Common myeloid progenitor, CD34-positive (primary cell): ENCODE measurements around the gene FBLN5.

Experiments
- CTCF ChIA-PET: fragments of 350-600 bp; sonication (Branson Sonifier 250); formaldehyde crosslinking; loops from one replicate; lab custom pipeline; 2021; ENCODE audit warnings: antibody characterized with exemption; lab: Charles Lee
- POLR2A ChIA-PET: fragments of 350-600 bp; sonication (Branson Sonifier 250); formaldehyde crosslinking; loops from one replicate; lab custom pipeline; 2021; ENCODE audit warnings: antibody characterized with exemption; lab: Charles Lee
- DNase-seq, 3 donors: peaks; one replicate each; pipeline versions ENCODE4 v3.0.0 to v3.0.0-alpha.2; 2013
- H3K27ac ChIP-seq, 2 experiments: 1 replicate in 1 of 2; 2 replicates in 1 of 2; pipeline ENCODE4 v1.7.0; 2013; ENCODE audit warnings: inconsistent platforms in 2 of 2, low read length in 2 of 2, mild to moderate bottlenecking in 2 of 2, low read depth in 1 of 2, moderate library complexity in 1 of 2; ENCODE audit not compliant: severe bottlenecking in 2 of 2, insufficient read depth in 1 of 2, poor library complexity in 1 of 2
- H3K27me3 ChIP-seq, 5 experiments: replicated peaks in 2 of 5; 1 replicate in 3 of 5; 2 replicates in 2 of 5; pipeline versions ENCODE4 v1.6.1 to v1.7.0; 2013; ENCODE audit warnings: low read length in 4 of 5, mild to moderate bottlenecking in 2 of 5, moderate library complexity in 2 of 5, inconsistent platforms in 1 of 5; ENCODE audit not compliant: insufficient read depth in 5 of 5, control insufficient read depth in 4 of 5
- H3K36me3 ChIP-seq, 4 experiments: 1 replicate in 2 of 4; 2 replicates in 2 of 4; pipeline versions ENCODE4 v1.6.1 to v1.7.0; 2013; ENCODE audit warnings: low read length in 3 of 4, control low read depth in 1 of 4, mild to moderate bottlenecking in 1 of 4; ENCODE audit not compliant: control insufficient read depth in 4 of 4, insufficient read depth in 4 of 4
- H3K4me1 ChIP-seq, 4 experiments: 1 replicate in 3 of 4; 2 replicates in 1 of 4; pipeline versions ENCODE4 v1.6.1 to v1.7.1; 2013; ENCODE audit warnings: low read length in 3 of 4, mild to moderate bottlenecking in 3 of 4, control low read depth in 1 of 4, inconsistent platforms in 1 of 4, moderate library complexity in 1 of 4; ENCODE audit not compliant: control insufficient read depth in 4 of 4, insufficient read depth in 4 of 4; ENCODE audit errors: control extremely low read depth in 1 of 4
- H3K4me3 ChIP-seq, 7 experiments: 1 replicate in 4 of 7; 2 replicates in 3 of 7; pipeline versions ENCODE4 v1.5.1 to v1.7.0; 2013; ENCODE audit warnings: mild to moderate bottlenecking in 7 of 7, low read length in 6 of 7, moderate library complexity in 6 of 7, inconsistent platforms in 2 of 7, low read depth in 2 of 7, control low read depth in 1 of 7; ENCODE audit not compliant: insufficient read depth in 4 of 7, control insufficient read depth in 1 of 7; ENCODE audit errors: extremely low read depth in 1 of 7
- H3K9me3 ChIP-seq, 5 experiments: 1 replicate in 4 of 5; 2 replicates in 1 of 5; pipeline versions ENCODE4 v1.6.1 to v1.7.1; 2013; ENCODE audit warnings: low read length in 4 of 5, mild to moderate bottlenecking in 2 of 5, inconsistent platforms in 1 of 5, low read depth in 1 of 5, moderate library complexity in 1 of 5; ENCODE audit not compliant: control insufficient read depth in 4 of 5, insufficient read depth in 2 of 5; ENCODE audit errors: control extremely low read depth in 1 of 5
- WGBS: methylation state at CpG from one replicate; pipeline ENCODE4 v1.1.5; 2013; ENCODE audit not compliant: insufficient coverage; 5-methylcytosine and 5-hydroxymethylcytosine counted together

Gene FBLN5

GRCh38 chr14:91879196-91879595 is 68.3 kb downstream of the FBLN5 start:
- ChIA-PET CTCF (interaction anchor here (0.6 to 0.8 kb wide), 2 partner anchors 12 to 118 kb away, joined by 3 read pairs; no protein-coding TSS in a partner anchor), POLR2A (no interaction called here)
- Histone ChIP-seq H3K36me3 (no peaks in the 10 kb centered on the region), H3K27ac (no peak overlapping the region), H3K4me1 (peaks cover 0 to 16% (median 14%) of the 10 kb centered on the region in 4 experiments), H3K4me3 (no peak overlapping the region), H3K9me3 (no peaks in the 10 kb centered on the region), H3K27me3 (no peaks in the 10 kb centered on the region)
- WGBS, result 88% methylated on average over 6 of the region's 6 CpGs
- DNase-seq, result no peak

DNA sequence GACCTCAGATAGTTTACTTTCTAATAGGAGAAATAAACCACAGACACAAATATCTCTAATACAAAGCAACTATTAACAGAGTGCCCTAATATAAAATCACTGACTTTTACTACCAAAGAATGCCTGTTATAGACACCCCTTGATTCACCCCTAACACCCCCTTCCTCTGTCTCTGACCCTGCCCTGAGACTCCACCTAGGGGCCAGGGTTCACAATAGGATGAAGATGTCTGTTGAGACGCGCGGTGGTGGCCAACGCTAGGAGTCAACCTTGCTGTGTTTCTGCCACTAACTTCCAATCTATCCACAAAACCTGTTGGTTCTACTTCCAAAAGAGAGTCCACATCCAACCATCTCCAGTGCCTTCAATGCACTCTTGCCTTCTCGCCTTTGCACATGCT is 69.2 kb downstream of the FBLN5 start:
- Histone ChIP-seq H3K27me3 (no peaks in the 10 kb centered on the region), H3K4me1 (peaks cover 3 to 25% (median 23%) of the 10 kb centered on the region in 4 experiments), H3K9me3 (no peaks in the 10 kb centered on the region), H3K36me3 (no peaks in the 10 kb centered on the region), H3K4me3 (no peak overlapping the region), H3K27ac (no peak overlapping the region)
- ChIA-PET POLR2A (no interaction called here), CTCF (no interaction called here)
- 98% methylated on average over 5 of the region's 5 CpGs for WGBS
- DNase-seq, result no peak

DNA sequence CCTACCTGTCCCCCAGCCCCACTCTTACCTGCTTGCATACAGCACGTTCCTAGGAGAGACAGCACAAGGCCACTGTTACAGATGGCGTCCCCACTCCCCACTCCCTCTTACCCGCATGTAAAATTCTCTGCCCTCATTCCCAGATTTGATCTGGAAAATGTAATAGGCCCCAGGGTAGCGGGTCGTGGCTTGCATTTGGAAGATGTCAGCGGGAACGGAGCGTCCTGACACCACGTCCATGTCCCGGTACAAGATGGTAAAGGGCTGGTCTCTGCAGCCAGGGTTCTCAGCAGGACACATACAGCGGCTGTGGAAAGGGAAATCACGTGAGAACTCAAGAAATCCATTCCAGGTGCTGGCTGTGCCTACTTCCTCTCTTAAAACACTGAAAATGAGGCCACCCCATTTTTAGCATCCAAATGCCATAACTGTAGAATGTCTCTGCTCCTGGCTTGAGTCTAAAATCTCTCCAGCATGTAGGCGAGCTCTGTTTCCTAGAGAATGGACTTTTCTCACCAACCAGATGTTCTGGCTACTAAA is 70.0 kb downstream of the FBLN5 start:
- Histone ChIP-seq H3K36me3 (no peaks in the 10 kb centered on the region), H3K27me3 (no peaks in the 10 kb centered on the region), H3K4me1 (peaks cover 5 to 33% (median 32%) of the 10 kb centered on the region in 4 experiments), H3K27ac (no peak overlapping the region), H3K4me3 (peak overlapping the region in 1 of 7 experiments; percentile 21), H3K9me3 (no peaks in the 10 kb centered on the region)
- peak in 2 of 3 donors; percentile 57 to 70 for DNase-seq
- 59% methylated on average over 10 of the region's 13 CpGs for WGBS
- ChIA-PET POLR2A (no interaction called here), CTCF (interaction anchor here (1.2 kb wide), 1 partner anchor 7 kb away, joined by 3 read pairs; no protein-coding TSS in a partner anchor)

- Histone ChIP-seq H3K4me3 (no peak overlapping the region), H3K9me3 (no peaks in the 10 kb centered on the region), H3K4me1 (peaks cover 8 to 43% (median 41%) of the 10 kb centered on the region in 4 experiments), H3K27ac (no peak overlapping the region), H3K27me3 (no peaks in the 10 kb centered on the region), H3K36me3 (no peaks in the 10 kb centered on the region)
- 98% methylated on average over 6 of the region's 6 CpGs for WGBS
- no peak for DNase-seq
- ChIA-PET CTCF (interaction anchor here (0.8 to 2.9 kb wide), 3 partner anchors 8 to 35 kb away, joined by 3 to 8 read pairs (median 4); no protein-coding TSS in a partner anchor), POLR2A (no interaction called here)
These were observed 71.0 kb downstream of the FBLN5 start for GRCh38 chr14:91876492-91876891.

DNA sequence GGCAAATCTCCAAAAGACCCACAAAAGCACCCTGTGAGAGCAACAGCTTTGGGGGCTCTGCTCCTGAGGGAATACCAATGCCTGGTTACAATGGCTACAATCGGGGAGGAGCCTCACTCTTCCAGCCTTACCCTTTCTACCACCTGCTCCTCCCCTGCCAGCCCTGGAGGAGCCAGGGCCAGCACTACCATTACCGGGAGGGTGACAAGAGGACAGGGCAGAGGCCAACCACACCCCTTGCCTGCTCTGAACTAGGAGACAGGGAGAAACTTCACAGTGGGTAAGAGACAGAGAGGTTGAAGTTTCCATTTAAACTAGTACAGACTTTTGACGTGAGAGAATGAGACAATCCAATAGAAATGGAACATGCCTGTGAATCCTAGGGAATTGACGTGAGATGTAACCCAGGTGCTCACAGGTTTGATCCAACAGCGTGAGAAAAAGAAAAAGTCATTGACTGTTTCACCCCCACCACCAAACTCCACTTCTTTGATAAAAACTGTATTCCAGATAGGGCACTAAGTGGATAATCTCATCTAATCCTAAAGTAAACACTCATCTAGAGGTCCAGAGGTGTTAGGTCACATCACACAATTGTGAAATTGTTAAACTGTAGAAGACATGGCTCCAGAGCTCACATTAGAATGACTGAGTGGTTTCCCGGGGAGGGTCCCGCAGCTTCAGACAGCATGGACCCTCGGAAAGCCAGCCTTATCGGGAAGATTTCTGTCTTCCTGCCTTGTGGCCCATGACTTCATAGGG is 71.8 kb downstream of the FBLN5 start:
- WGBS, result 94% methylated on average over 7 of the region's 9 CpGs
- Histone ChIP-seq H3K9me3 (no peaks in the 10 kb centered on the region), H3K4me3 (no peak overlapping the region), H3K36me3 (no peaks in the 10 kb centered on the region), H3K4me1 (peaks cover 8 to 47% (median 43%) of the 10 kb centered on the region in 4 experiments), H3K27me3 (no peaks in the 10 kb centered on the region), H3K27ac (no peak overlapping the region)
- POLR2A ChIA-PET, result no interaction called here
- CTCF ChIA-PET, result interaction anchor here (1.1 to 2.9 kb wide), 2 partner anchors 16 to 40 kb away, joined by 3 to 8 read pairs; no protein-coding TSS in a partner anchor
- no peak for DNase-seq

- DNase-seq, result peak; percentile 45 to 92 (median 82)
- no peaks in the 10 kb centered on the region for H3K36me3 ChIP-seq
- 14% methylated on average over 11 of the region's 15 CpGs for WGBS
- H3K4me1 ChIP-seq, result peaks cover 8 to 59% (median 53%) of the 10 kb centered on the region in 4 experiments
- CTCF ChIA-PET, result interaction anchor here (0.8 to 2.9 kb wide), 3 partner anchors 15 to 39 kb away, joined by 4 to 8 read pairs (median 5); no protein-coding TSS in a partner anchor
- no peak overlapping the region for H3K27ac ChIP-seq
- H3K4me3 ChIP-seq, result peak overlapping the region in 2 of 7 experiments; percentile 42 to 48
- H3K27me3 ChIP-seq, result no peaks in the 10 kb centered on the region
- POLR2A ChIA-PET, result no interaction called here
- H3K9me3 ChIP-seq, result no peaks in the 10 kb centered on the region
These were observed 73.8 kb downstream of the FBLN5 start for GRCh38 chr14:91873471-91874415.
